HEK293T (cell line): ENCODE results near the gene WNT8B.

Experiments used
- CTCF ChIA-PET: fragments of 350-600 bp; formaldehyde crosslinking; extraction: SDS; loops from one replicate; lab custom pipeline; 2021; ENCODE audit warnings: antibody characterized with exemption, inconsistent platforms; lab: Yijun Ruan, JAX
- POLR2A ChIA-PET: fragments of 350-600 bp; formaldehyde crosslinking; extraction: SDS; loops from one replicate; lab custom pipeline; 2020; ENCODE audit warnings: antibody characterized with exemption, inconsistent platforms; lab: Yijun Ruan, JAX
- DNase-seq: peaks from one replicate; pipeline ENCODE4 v3.0.0; 2012; ENCODE audit warnings: mixed read lengths; ENCODE audit errors: extremely low spot score
- ARNT ChIP-seq: fragments of 450-650 bp; IDR thresholded peaks from 2 replicates; pipeline ENCODE4 v1.6.1; 2017; ENCODE audit warnings: mild to moderate bottlenecking
- BHLHE40 ChIP-seq: fragments of 450-650 bp; IDR thresholded peaks from 2 replicates; pipeline ENCODE4 v1.6.1; 2016; ENCODE audit warnings: mild to moderate bottlenecking, moderate library complexity, borderline replicate concordance
- CTBP1 ChIP-seq: fragments of 450-650 bp; IDR thresholded peaks from 2 replicates; pipeline ENCODE4 v1.6.1; 2016; ENCODE audit warnings: borderline replicate concordance
- ELF4 ChIP-seq: fragments of 450-650 bp; IDR thresholded peaks from 2 replicates; pipeline ENCODE4 v1.6.1; 2017; ENCODE audit warnings: antibody characterized with exemption
- FOXA1 ChIP-seq: fragments of 450-650 bp; IDR thresholded peaks from 2 replicates; pipeline ENCODE4 v1.6.1; 2016; ENCODE audit warnings: mild to moderate bottlenecking
- FOXK2 ChIP-seq: fragments of 450-650 bp; IDR thresholded peaks from 2 replicates; pipeline ENCODE4 v1.6.1; 2016; ENCODE audit warnings: mild to moderate bottlenecking
- FOXM1 ChIP-seq: fragments of 450-650 bp; IDR thresholded peaks from 2 replicates; pipeline ENCODE4 v1.6.1; 2017; ENCODE audit warnings: mild to moderate bottlenecking, borderline replicate concordance
- HDGF ChIP-seq: fragments of 450-650 bp; IDR thresholded peaks from 2 replicates; pipeline ENCODE4 v1.6.1; 2017; ENCODE audit warnings: antibody characterized with exemption, borderline replicate concordance
- L3MBTL2 ChIP-seq: fragments of 450-650 bp; conservative IDR thresholded peaks from 2 replicates; pipeline ENCODE4 v1.6.1; 2016; ENCODE audit warnings: mild to moderate bottlenecking
- LEF1 ChIP-seq: fragments of 450-650 bp; IDR thresholded peaks from 2 replicates; pipeline ENCODE4 v1.6.1; 2017; ENCODE audit warnings: mild to moderate bottlenecking, borderline replicate concordance
- NFRKB ChIP-seq: fragments of 450-650 bp; IDR thresholded peaks from 2 replicates; pipeline ENCODE4 v1.6.1; 2016; ENCODE audit warnings: mild to moderate bottlenecking, moderate library complexity
- SP1 ChIP-seq: fragments of 450-650 bp; IDR thresholded peaks from 2 replicates; pipeline ENCODE4 v1.6.1; 2017
- SUZ12 ChIP-seq: fragments of 450-650 bp; IDR thresholded peaks from 2 replicates; pipeline ENCODE4 v1.6.1; 2016; ENCODE audit warnings: mild to moderate bottlenecking
- TARDBP ChIP-seq: fragments of 450-650 bp; IDR thresholded peaks from 2 replicates; pipeline ENCODE4 v1.6.1; 2016
- ZNF384 ChIP-seq: fragments of 450-650 bp; IDR thresholded peaks from 2 replicates; pipeline ENCODE4 v1.6.1; 2016
- TF ChIP-seq, protein P1 (sequence below): fragments of 450-650 bp; IDR thresholded peaks from 2 replicates; pipeline ENCODE4 v1.6.1; 2016

The WNT8B gene

DNA sequence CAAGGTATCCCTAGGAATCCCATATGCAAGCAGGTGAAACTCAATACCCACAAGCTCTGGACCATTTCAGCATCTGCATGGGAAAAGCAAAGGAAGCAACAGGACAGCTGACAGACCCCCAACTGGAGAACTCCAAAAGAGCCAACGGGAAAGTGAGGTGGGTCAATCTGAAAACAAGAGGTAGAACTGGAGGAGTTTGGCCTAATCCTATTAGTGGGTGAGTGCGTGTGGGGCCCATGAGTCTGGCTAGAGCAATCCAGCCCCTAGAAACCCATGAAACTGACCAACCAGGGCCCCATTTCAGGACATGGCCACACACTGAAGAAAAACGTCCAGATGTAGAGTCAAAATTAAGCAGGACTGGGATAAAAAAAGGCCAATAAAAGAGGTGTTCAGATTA, 26.6 kb upstream of the WNT8B start:
- ChIA-PET CTCF (no interaction called here), POLR2A (no interaction called here)
- no peak for DNase-seq
- TF ChIP-seq HDGF (no peak), ELF4 (no peak), NFRKB (no peak), L3MBTL2 (no peak), BHLHE40 (no peak), SUZ12 (no peak), CTBP1 (no peak)

DNA sequence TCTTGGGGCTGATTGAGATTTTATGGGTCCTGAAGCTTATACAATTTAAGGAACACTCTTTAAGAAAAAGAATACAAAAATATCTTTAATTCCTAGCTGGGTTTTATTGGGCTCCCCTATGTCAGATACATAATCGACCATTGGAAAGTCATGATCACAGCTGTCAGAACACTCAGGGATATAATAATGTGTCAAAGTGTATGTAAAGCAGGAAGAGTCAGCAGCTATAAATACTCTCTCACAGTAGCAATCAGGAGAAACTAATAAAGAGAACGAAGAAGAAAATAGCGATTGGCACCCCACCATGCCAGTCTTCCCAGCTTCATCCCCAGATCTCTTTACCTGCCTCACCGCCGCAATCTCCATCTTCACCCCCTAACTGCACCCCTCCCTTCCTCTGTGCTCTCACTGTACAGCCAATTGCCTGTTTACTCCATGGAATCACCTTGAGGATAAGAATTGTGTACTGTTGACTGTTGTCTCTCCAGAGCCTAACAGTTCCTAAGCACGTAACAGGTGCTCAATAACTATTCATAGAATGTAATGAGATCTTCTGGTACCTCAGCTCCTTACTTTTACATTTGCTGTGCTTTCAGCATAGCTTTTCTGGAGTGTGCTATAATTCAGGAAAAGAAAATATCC, 24.0 kb upstream of the WNT8B start:
- POLR2A ChIA-PET, result interaction anchor here (1.0 kb wide), 1 partner anchor 65 kb away, joined by 3 read pairs; no protein-coding TSS in a partner anchor
- CTCF ChIA-PET, result interaction anchor here (0.5 to 1.6 kb wide), 4 partner anchors 12 to 95 kb away, joined by 3 to 6 read pairs (median 5); no protein-coding TSS in a partner anchor
- no peak for TF ChIP-seq FOXM1
- no peak for TF ChIP-seq ELF4
- no peak for TF ChIP-seq CTBP1
- no peak for TF ChIP-seq L3MBTL2
- no peak for TF ChIP-seq HDGF
- no peak for TF ChIP-seq SP1
- TF ChIP-seq FOXA1, result no peak
- no peak for TF ChIP-seq FOXK2
- TF ChIP-seq TARDBP, result no peak
- no peak for TF ChIP-seq BHLHE40
- TF ChIP-seq, protein P1, sequence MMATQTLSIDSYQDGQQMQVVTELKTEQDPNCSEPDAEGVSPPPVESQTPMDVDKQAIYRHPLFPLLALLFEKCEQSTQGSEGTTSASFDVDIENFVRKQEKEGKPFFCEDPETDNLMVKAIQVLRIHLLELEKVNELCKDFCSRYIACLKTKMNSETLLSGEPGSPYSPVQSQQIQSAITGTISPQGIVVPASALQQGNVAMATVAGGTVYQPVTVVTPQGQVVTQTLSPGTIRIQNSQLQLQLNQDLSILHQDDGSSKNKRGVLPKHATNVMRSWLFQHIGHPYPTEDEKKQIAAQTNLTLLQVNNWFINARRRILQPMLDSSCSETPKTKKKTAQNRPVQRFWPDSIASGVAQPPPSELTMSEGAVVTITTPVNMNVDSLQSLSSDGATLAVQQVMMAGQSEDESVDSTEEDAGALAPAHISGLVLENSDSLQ, result no peak
- no peak for TF ChIP-seq LEF1
- no peak for TF ChIP-seq SUZ12
- no peak for DNase-seq

DNA sequence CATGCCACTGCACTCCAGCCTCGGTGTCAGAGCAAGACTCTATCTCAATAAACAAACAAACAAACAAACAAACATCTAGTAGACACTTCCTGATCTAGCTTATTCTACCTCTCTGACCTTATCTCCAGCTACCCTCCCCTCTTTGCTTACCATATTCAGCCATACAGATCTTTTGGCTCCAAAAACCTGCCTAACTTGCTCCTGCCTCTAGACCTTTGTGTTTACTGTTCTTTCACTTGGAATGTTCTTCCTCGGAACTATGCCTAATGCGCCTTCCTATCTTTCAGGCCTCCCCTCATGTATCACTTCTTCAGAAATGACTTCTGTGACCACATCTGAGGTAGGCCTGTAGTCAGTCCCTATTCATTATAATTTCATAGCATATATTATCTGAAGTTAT, 20.3 kb upstream of the WNT8B start:
- POLR2A ChIA-PET, result no interaction called here

DNA sequence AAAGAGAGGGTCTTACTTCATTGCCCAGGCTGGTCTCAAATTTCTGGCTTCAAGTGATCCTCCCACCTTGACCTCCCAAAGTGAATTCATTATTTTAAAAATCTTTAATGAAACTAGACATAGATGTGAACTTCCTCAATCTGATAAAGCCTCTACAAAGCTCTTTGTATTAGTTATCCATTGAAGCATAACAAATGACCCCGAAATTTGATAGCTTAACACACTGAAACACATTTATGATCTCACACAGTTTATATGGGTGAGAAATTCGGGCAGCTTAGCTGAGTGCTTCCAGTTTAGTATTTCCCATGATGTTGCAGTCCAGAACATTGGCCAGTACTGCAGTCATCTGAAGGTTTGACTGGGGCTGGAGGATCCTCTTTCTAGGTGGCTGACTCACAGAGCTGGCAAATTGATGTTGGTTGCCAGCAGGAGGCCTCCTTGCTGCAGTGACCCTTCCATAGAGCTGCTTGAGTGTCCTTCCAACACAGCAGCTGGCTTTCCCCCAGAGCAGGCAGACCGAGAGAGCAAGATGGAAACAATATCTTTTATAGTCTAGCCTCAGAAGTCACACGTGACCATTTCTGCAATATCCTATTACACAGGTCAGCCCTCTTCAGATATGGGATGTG, 16.6 kb upstream of the WNT8B start:
- CTCF ChIA-PET, result interaction anchor here (0.7 kb wide), 1 partner anchor 36 kb away, joined by 4 read pairs; no protein-coding TSS in a partner anchor

More for the DNA sequence above, 20.3 kb upstream of the WNT8B start:
- DNase-seq, result no peak
- CTCF ChIA-PET, result interaction anchor here (0.6 kb wide), 1 partner anchor 40 kb away, joined by 3 read pairs; no protein-coding TSS in a partner anchor
- TF ChIP-seq ZNF384 (no peak), LEF1 (no peak), L3MBTL2 (no peak), SP1 (no peak), TARDBP (no peak), FOXA1 (no peak), NFRKB (no peak), CTBP1 (no peak), BHLHE40 (no peak), HDGF (no peak), FOXK2 (no peak), ARNT (no peak), SUZ12 (no peak), ELF4 (no peak)
- TF ChIP-seq, protein P1, result no peak

DNA sequence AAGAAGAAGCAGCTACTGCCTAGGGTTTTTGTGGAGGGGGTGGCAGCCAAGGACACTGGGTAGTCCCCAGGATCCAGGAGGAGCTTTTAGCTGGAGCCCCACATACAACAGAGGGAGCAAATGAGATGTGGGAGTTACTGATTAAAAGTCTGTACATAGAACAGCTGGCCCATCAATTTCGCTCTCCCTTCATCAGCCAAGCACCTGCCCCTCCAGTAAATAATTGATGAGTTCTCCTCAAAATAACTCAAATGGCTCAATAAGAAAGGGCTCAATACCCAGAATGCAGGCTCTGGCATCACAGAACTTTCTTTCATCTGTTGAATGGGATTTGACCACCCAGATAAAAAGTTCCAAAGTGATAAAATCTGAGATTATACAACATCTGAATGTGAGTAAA, 15.1 kb upstream of the WNT8B start:
- CTCF ChIA-PET, result no interaction called here
- TF ChIP-seq ARNT (no peak), CTBP1 (no peak), LEF1 (no peak), TARDBP (no peak), BHLHE40 (no peak), SUZ12 (no peak), ELF4 (no peak), L3MBTL2 (no peak), SP1 (no peak), HDGF (no peak), FOXA1 (no peak), FOXK2 (no peak), ZNF384 (no peak), FOXM1 (no peak), NFRKB (no peak)
- TF ChIP-seq, protein P1, result no peak
- DNase-seq, result no peak
- POLR2A ChIA-PET, result no interaction called here

More for the DNA sequence above, 16.6 kb upstream of the WNT8B start:
- TF ChIP-seq, protein P1, result no peak
- TF ChIP-seq HDGF, result no peak
- TF ChIP-seq L3MBTL2, result no peak
- no peak for TF ChIP-seq FOXM1
- no peak for TF ChIP-seq SP1
- no peak for TF ChIP-seq NFRKB
- TF ChIP-seq FOXK2, result no peak
- no peak for TF ChIP-seq FOXA1
- no peak for TF ChIP-seq TARDBP
- TF ChIP-seq ELF4, result no peak
- no peak for TF ChIP-seq LEF1
- POLR2A ChIA-PET, result no interaction called here
- peak; percentile 25 for DNase-seq
